GM19023 (cell line): ENCODE results near the gene GDA.
"Not testable (repeated sequence)": the region's sequence is repeated elsewhere in the genome, so short reads cannot be mapped to it uniquely, and the experiment has no call there.

Experiments
- ATAC-seq: cut with Tn5 transposase; IDR thresholded peaks from one replicate; pipeline ENCODE4 v1.9.1; 2021; ENCODE audit warnings: mild to moderate bottlenecking, moderate library complexity; ENCODE audit not compliant: unreplicated experiment

Gene GDA

GRCh38 chr9:72274441-72274840 lies 125.2 kb downstream of the GDA start:
- ATAC-seq = no peak

DNA sequence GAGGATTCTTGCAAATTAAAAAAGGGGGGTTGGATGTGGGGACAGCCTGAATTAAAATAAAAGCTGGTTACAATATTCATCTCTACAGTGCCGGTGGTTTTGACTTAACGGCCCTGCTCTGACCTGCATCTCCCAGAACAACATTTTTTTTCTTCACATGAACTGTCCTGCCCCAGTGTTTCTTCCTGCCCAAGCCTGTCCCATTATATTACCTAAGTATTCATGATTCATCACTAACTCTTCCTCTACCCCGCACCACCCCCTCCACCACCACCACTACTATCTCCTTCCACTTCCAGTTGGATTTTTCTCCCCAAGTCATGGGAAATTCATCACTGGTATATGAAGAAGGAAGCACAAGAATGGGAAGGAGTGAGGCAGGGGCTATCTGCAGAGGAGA lies 125.7 kb downstream of the GDA start:
- no peak for ATAC-seq

DNA sequence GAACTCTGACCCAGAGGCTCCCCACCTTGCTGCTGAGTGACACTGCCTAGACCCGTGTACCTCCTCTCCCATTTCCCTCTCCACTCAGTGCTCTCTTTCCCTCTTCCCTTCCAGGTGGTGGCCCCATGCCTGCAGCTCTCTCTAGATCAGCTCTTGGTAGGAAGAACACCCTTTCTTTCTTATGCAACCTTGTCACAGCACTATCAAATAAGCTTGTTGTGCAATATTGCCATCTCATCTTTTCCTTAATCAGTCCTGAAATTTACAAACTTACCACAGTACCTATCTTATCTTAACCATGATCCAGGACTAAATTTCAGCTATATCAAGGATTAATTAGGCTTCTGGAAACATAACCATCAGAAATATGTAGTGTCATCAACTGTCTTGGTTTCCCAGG lies 127.2 kb downstream of the GDA start:
- no peak for ATAC-seq

- peak; percentile 68 for ATAC-seq
Observed at GRCh38 chr9:72278959-72279358, 129.7 kb downstream of the GDA start.

DNA sequence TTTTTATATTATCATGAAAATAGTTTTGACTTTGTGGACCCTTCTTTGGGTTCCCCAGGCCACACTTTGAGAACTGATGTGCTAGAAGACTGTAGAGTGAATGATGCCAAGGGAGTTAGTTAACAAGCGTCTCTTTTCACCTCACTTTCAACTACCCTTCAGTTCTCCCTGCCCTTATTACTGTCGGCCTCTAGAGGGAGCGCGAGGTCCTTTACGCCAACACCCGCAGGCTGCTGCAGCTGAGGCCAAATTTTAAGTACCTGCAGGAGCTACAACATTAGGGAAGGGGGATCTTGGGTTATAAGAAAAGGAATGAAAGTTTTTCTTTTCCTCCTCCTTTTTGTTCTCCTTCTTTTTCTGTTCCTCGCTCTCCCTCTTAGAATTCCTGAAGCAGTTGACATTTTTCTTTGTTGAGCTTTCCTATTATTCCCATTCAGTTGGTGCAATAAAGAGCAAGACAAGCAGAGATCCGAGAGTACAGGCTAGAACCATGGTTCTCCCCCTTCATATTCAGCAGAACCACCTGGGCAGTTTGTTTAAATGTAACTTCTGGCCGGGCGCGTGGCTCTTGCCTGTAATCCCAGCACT lies 131.8 kb downstream of the GDA start:
- ATAC-seq = peak; percentile 85

GRCh38 chr9:72289401-72289800 lies 140.2 kb downstream of the GDA start:
- ATAC-seq = no peak

DNA sequence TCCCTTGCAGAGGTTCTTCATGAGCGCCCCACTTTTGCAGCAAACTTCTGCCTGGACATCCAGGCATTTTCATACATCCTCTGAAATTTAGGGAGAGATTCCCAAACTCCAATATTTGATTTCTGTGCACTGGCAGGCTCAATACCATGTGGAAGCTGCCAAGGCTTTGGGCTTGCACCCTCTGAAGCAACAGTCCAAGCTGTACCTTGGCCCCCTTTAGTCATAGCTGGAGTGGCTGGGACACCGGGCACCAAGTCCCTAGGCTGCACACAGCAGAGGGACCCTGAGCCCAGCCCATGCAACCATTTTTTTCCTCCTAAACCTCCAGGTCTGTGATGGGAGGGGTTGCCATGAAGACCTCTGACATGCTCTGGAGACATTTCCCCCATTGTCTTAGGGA lies 141.1 kb downstream of the GDA start:
- no peak for ATAC-seq

DNA sequence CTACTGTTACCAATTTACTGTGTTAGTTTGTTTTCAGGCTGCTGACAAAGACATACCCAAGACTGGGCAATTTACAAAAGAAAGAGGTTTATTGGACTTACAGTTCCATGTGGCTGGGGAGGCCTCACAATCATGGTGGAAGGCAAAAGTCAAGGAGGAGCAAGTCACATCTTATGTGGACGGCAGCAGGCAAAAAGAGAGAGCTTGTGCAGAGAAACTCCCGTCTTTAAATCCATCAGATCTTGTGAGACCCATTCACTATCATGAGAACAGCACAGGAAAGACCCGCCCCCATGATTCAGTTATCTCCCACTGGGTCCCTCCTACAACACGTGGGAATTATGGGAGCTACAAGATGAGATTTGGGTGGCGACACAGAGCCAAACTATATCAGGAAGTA lies 142.3 kb downstream of the GDA start:
- ATAC-seq = not testable (repeated sequence)

- ATAC-seq = no peak
Observed at GRCh38 chr9:72292256-72292682, 143.0 kb downstream of the GDA start.

GRCh38 chr9:72292874-72293607 lies 143.8 kb downstream of the GDA start:
- no peak for ATAC-seq

DNA sequence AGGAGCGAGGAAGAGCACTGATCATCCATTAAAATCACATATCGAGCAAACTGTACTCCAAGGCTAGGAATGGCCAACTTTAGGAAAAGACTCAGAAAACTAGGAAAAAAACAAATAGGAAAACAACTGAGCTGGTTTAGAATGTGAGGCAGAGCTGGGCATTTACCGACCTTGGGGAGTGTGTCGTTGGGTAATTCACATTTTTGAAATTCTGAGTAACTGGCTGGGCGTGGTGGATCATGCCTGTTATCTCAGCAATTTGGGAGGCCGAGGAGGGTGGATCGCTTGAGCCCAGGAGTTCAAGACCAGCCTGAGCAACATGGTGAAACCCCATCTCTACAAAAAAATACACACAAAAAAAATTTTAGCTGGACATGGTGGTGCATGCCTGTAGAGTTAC lies 145.7 kb downstream of the GDA start:
- no peak for ATAC-seq

DNA sequence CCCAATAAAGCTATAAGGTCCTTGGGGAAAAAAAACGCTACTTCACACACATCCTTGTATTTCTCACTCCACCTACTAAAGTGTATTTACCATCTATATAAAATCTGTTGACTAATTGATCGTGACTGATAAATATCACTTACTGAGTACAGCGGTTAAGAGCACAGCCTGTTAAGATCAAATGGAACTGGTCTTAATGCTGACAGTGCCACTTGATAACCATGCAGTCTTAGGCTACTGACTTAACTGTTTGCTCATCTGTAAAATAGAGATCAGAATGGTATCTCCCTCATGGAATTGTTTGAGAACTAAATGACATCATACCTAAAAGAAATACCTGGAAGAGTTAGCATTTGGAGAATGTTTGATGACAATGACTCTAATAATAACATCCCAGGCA lies 148.3 kb downstream of the GDA start:
- ATAC-seq = no peak

- no peak for ATAC-seq
Observed at GRCh38 chr9:72299017-72299603, 149.9 kb downstream of the GDA start.

DNA sequence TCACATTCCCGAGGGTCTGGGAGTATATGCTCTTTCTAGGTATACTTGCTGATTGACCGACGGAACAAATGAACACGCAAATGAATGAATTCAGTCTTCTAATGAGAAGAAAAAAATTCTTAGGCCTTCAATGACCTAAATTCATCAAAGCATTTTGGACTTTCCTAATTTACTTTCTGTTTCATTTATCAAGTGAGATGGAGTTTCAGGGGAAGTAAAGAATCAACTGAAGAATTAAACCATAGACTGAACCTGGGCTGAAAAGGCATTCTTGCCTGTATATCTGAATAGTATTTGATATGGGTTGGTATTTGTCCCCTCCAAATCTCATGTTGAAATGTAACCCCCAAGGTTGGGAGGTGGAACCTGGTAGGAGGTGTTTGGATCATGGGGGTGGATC lies 151.6 kb downstream of the GDA start:
- ATAC-seq = no peak
